Large intestine (tissue), 3 donors: Measurements from ENCODE around the gene CIB2. TPM values are rescaled to one million over a fixed set of nuclear protein-coding genes. Genes with fewer than 3 reads are reported as not detected.

ENCODE experiments used
- DNase-seq, 2 donors: peaks; one replicate each; pipeline versions ENCODE4 v3.0.0 to v3.0.0-alpha.2; 2013
- H3K27ac ChIP-seq: one replicate; pipeline ENCODE4 v1.5.1; 2013; ENCODE audit warnings: low read length
- H3K27me3 ChIP-seq: 2 replicates; pipeline ENCODE4 v1.6.1; 2013; ENCODE audit warnings: low read length; ENCODE audit not compliant: control insufficient read depth, insufficient read depth
- H3K36me3 ChIP-seq: 2 replicates; pipeline ENCODE4 v1.6.1; 2013; ENCODE audit warnings: low read length; ENCODE audit not compliant: control insufficient read depth, insufficient read depth
- H3K4me1 ChIP-seq: one replicate; pipeline ENCODE4 v1.6.1; 2013; ENCODE audit warnings: low read length; ENCODE audit not compliant: control insufficient read depth, insufficient read depth
- H3K4me3 ChIP-seq: one replicate; pipeline ENCODE4 v1.5.1; 2013; ENCODE audit warnings: low read length
- H3K9me3 ChIP-seq: one replicate; pipeline ENCODE4 v1.6.1; 2013; ENCODE audit warnings: mild to moderate bottlenecking, low read depth, low read length, moderate library complexity; ENCODE audit not compliant: control insufficient read depth
- WGBS: methylation state at CpG from one replicate; pipeline ENCODE4 v1.1.5; 2013; ENCODE audit warnings: low lambda C conversion rate; ENCODE audit not compliant: insufficient coverage; 5-methylcytosine and 5-hydroxymethylcytosine counted together
- polyA plus RNA-seq: library from polyadenylated mRNA; unstranded; fragments of 120-200 nt; gene quantifications from one replicate; pipeline ENCODE4 v1.2.1, GENCODE V29; 2013

The CIB2 gene
- polyA plus RNA-seq, 1 donor, result 151 TPM

- no peaks in the 10 kb centered on the region for H3K27me3 ChIP-seq
- peaks cover 23% of the 10 kb centered on the region for H3K36me3 ChIP-seq
- no peak overlapping the region for H3K27ac ChIP-seq
- 100% methylated on average over 1 of the region's 1 CpG for WGBS
- no peak for DNase-seq
- peaks cover 21% of the 10 kb centered on the region for H3K4me1 ChIP-seq
- no peak overlapping the region for H3K4me3 ChIP-seq
- H3K9me3 ChIP-seq, result no peaks in the 10 kb centered on the region
Measured at GRCh38 chr15:78102211-78102610, 29.0 kb downstream of the CIB2 start.

GRCh38 chr15:78101423-78102105 lies 29.7 kb downstream of the CIB2 start:
- no peaks in the 10 kb centered on the region for H3K27me3 ChIP-seq
- H3K27ac ChIP-seq, result no peak overlapping the region
- peaks cover 20% of the 10 kb centered on the region for H3K36me3 ChIP-seq
- H3K4me1 ChIP-seq, result peaks cover 21% of the 10 kb centered on the region
- H3K4me3 ChIP-seq, result no peak overlapping the region
- no CpG with 5 or more reads among the region's 5 CpGs for WGBS
- DNase-seq, result no peak
- no peaks in the 10 kb centered on the region for H3K9me3 ChIP-seq

- no peak for DNase-seq
- Histone ChIP-seq H3K9me3 (no peaks in the 10 kb centered on the region), H3K4me1 (peaks cover 15% of the 10 kb centered on the region), H3K27ac (no peak overlapping the region), H3K27me3 (no peaks in the 10 kb centered on the region), H3K4me3 (no peak overlapping the region), H3K36me3 (peaks cover 17% of the 10 kb centered on the region)
- WGBS, result no CpG with 5 or more reads among the region's 2 CpGs
Measured at GRCh38 chr15:78100886-78101285, 30.4 kb downstream of the CIB2 start.

- no peaks in the 10 kb centered on the region for H3K9me3 ChIP-seq
- no peaks in the 10 kb centered on the region for H3K27me3 ChIP-seq
- no peak overlapping the region for H3K27ac ChIP-seq
- H3K36me3 ChIP-seq, result no peaks in the 10 kb centered on the region
- H3K4me1 ChIP-seq, result peaks cover 14% of the 10 kb centered on the region
- H3K4me3 ChIP-seq, result no peak overlapping the region
- WGBS, result no CpG with 5 or more reads among the region's 11 CpGs
- DNase-seq, result no peak
Measured at GRCh38 chr15:78098131-78098755, 33.0 kb downstream of the CIB2 start.

- Histone ChIP-seq H3K4me3 (no peak overlapping the region), H3K36me3 (no peaks in the 10 kb centered on the region), H3K4me1 (peaks cover 16% of the 10 kb centered on the region), H3K9me3 (no peaks in the 10 kb centered on the region), H3K27me3 (no peaks in the 10 kb centered on the region), H3K27ac (no peak overlapping the region)
- DNase-seq, result no peak
- WGBS, result no CpG with 5 or more reads among the region's 9 CpGs
Measured at GRCh38 chr15:78097667-78098066, 33.6 kb downstream of the CIB2 start.

GRCh38 chr15:78093242-78094020 lies 37.8 kb downstream of the CIB2 start:
- no peak overlapping the region for H3K4me3 ChIP-seq
- H3K4me1 ChIP-seq, result peaks cover 27% of the 10 kb centered on the region
- H3K27ac ChIP-seq, result no peak overlapping the region
- peak in 1 of 2 donors; percentile 50 for DNase-seq
- H3K36me3 ChIP-seq, result no peaks in the 10 kb centered on the region
- no peaks in the 10 kb centered on the region for H3K27me3 ChIP-seq
- no peaks in the 10 kb centered on the region for H3K9me3 ChIP-seq
- WGBS, result no CpG with 5 or more reads among the region's 5 CpGs

- no peak for DNase-seq
- Histone ChIP-seq H3K27me3 (no peaks in the 10 kb centered on the region), H3K4me1 (peaks cover 28% of the 10 kb centered on the region), H3K4me3 (no peak within 1 kb of the TSS), H3K36me3 (no peaks in the 10 kb centered on the region), H3K27ac (no peak within 1 kb of the TSS), H3K9me3 (no peaks in the 10 kb centered on the region)
- WGBS, result no CpG with 5 or more reads among the region's 11 CpGs
Measured at GRCh38 chr15:78092261-78093041, 38.8 kb downstream of the CIB2 start, which contains the start of gene SH2D7. SH2D7 (plus strand) TSS chr15:78092561; CDS start chr15:78092585, 24 bp downstream.

- WGBS, result 64% methylated on average over 3 of the region's 3 CpGs
- Histone ChIP-seq H3K36me3 (no peaks in the 10 kb centered on the region), H3K9me3 (no peaks in the 10 kb centered on the region), H3K27me3 (no peaks in the 10 kb centered on the region), H3K4me3 (no peak overlapping the region), H3K4me1 (peaks cover 28% of the 10 kb centered on the region), H3K27ac (no peak overlapping the region)
- DNase-seq, result no peak
Measured at GRCh38 chr15:78090422-78091063, 40.7 kb downstream of the CIB2 start.

- peak in 1 of 2 donors; percentile 63 for DNase-seq
- peaks cover 28% of the 10 kb centered on the region for H3K4me1 ChIP-seq
- no peaks in the 10 kb centered on the region for H3K9me3 ChIP-seq
- no peak overlapping the region for H3K4me3 ChIP-seq
- WGBS, result no CpG with 5 or more reads among the region's 3 CpGs
- H3K27ac ChIP-seq, result no peak overlapping the region
- no peaks in the 10 kb centered on the region for H3K36me3 ChIP-seq
- H3K27me3 ChIP-seq, result no peaks in the 10 kb centered on the region
Measured at GRCh38 chr15:78088773-78089080, 42.5 kb downstream of the CIB2 start.
